ENCODE results near the gene CEP126.

The CEP126 gene

DNA sequence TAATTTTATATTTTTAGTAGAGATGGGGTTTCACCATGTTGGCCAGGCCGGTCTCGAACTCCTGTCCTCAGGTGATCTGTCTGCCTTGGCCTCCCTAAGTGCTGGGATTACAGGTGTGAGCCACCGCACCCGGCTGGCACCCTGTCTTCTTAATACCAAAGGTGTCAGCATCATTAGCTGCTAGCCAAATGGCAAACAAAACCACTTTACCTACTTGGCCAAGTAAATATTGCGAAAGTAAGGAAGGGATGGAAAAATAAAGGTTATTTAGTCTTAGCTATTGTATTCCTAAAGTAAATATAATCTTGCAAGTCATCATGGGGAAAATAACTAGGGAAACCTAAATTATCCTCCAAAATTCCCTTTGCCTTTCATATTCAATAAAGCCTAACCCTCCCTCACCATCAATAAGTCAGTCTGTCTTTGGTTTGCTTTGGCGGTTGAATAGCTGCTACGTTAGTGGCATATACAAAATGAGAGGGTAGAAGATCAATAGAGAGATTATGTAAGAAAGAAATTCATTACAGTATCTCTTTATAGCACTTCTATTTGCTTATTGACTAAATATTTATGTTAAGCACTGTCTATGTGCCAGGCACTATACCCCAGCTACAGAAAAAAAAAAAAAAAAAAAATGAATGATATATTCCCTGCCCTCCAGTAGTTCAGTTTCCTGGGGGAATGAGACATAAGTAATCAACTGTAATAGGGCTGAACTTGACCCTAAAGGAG, 92.2 kb downstream of the CEP126 start:
- TF ChIP-seq, protein P1, sequence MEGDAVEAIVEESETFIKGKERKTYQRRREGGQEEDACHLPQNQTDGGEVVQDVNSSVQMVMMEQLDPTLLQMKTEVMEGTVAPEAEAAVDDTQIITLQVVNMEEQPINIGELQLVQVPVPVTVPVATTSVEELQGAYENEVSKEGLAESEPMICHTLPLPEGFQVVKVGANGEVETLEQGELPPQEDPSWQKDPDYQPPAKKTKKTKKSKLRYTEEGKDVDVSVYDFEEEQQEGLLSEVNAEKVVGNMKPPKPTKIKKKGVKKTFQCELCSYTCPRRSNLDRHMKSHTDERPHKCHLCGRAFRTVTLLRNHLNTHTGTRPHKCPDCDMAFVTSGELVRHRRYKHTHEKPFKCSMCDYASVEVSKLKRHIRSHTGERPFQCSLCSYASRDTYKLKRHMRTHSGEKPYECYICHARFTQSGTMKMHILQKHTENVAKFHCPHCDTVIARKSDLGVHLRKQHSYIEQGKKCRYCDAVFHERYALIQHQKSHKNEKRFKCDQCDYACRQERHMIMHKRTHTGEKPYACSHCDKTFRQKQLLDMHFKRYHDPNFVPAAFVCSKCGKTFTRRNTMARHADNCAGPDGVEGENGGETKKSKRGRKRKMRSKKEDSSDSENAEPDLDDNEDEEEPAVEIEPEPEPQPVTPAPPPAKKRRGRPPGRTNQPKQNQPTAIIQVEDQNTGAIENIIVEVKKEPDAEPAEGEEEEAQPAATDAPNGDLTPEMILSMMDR (IDR thresholded peaks at IDR 0.05; ENCODE audit: low read depth, low read length), result no peak
- no peak overlapping the region for H3K4me3 ChIP-seq (replicated peaks in 1 of 2; ENCODE audit: low read depth in 2 of 2, low read length in 2 of 2)
- DNase-seq (ENCODE audit: low read depth in 2 of 2), result no peak

GRCh38 chr11:102007567-102008437, 93.0 kb downstream of the CEP126 start:
- TF ChIP-seq, protein P1 (IDR thresholded peaks at IDR 0.05; ENCODE audit: low read depth, low read length), result no peak
- DNase-seq (ENCODE audit: low read depth in 2 of 2), result peak; percentile 68 to 71
- no peak overlapping the region for H3K4me3 ChIP-seq (replicated peaks in 1 of 2; ENCODE audit: low read depth in 2 of 2, low read length in 2 of 2)

DNA sequence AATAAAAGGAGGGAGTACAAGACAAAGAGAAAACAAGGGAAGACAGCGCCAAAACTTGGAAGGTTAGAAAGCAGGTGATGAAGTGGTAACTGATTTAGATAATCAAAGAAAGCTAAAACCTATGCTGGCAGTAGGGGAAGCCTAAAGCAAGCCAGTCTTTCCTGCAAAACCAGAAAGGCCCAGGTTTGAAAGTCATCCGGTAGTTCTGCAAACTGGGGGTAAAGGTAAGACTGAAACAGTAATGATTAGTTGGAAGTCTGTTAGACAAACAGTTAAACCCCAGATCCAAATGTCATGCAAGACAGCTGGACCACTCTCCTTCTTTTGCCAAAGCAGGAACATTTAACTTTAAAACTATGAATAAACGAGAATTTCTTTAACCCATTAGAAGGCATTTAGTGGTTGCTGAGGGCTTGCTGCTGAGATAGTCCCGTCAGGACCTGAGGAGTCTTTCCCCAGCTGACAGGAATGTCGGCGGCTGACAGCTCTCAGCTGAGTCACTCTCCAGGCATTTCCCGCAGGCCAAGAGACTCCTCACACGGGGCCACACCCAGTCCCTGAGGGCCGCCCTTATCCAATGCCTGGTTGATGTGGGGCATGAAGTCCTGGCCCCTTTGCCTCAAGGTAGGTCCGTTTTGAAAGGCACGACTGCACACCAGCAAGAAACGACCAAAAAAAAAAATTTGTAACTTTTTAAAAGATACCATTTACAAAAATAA, 96.1 kb downstream of the CEP126 start:
- peak overlapping the region in 1 of 2 donors; percentile 1 for H3K4me3 ChIP-seq (replicated peaks in 1 of 2; ENCODE audit: low read depth in 2 of 2, low read length in 2 of 2)
- TF ChIP-seq, protein P1 (IDR thresholded peaks at IDR 0.05; ENCODE audit: low read depth, low read length), result no peak
- peak; percentile 79 to 94 for DNase-seq (ENCODE audit: low read depth in 2 of 2)

DNA sequence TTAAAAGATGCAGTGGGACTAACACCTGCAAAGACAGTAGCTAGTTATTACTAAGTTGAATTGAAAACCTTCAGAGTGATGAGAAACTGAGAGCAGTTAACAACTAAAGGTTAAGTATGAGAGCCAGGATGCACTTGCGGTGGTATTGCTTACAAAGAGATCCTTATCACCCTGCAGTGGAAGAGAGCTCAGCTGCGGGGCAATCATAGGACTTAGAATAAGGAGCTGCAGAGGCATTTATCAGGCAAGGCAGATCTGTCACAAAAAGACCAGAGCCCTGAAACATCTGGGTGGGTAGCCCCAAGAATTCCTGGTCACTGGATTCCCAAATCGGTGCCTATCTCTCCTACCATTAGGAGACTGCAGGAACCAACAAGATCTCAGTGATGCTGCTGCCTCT, 98.1 kb downstream of the CEP126 start:
- TF ChIP-seq, protein P1 (IDR thresholded peaks at IDR 0.05; ENCODE audit: low read depth, low read length), result no peak
- H3K4me3 ChIP-seq (replicated peaks in 1 of 2; ENCODE audit: low read depth in 2 of 2, low read length in 2 of 2), result no peak overlapping the region
- no peak for DNase-seq (ENCODE audit: low read depth in 2 of 2)

- TF ChIP-seq, protein P1 (IDR thresholded peaks at IDR 0.05; ENCODE audit: low read depth, low read length), result no peak
- DNase-seq (ENCODE audit: low read depth in 2 of 2), result no peak
- no peak overlapping the region for H3K4me3 ChIP-seq (replicated peaks in 1 of 2; ENCODE audit: low read depth in 2 of 2, low read length in 2 of 2)
Observed at GRCh38 chr11:102014756-102015155, 99.9 kb downstream of the CEP126 start.

- no peak overlapping the region for H3K4me3 ChIP-seq (replicated peaks in 1 of 2; ENCODE audit: low read depth in 2 of 2, low read length in 2 of 2)
- no peak for DNase-seq (ENCODE audit: low read depth in 2 of 2)
- TF ChIP-seq, protein P1 (IDR thresholded peaks at IDR 0.05; ENCODE audit: low read depth, low read length), result no peak
Observed at GRCh38 chr11:102017026-102017425, 102.2 kb downstream of the CEP126 start.

All from cardiac fibroblast (primary cell).